ENCODE data around the gene LMO4.
A peak's percentile ranks its signal among the peaks of the same experiment; 100 is the strongest.

Gene LMO4

GRCh38 chr1:87362063-87362833 lies 33.6 kb downstream of the LMO4 start:
- no peak for DNase-seq

- DNase-seq, result no peak
These were observed 34.2 kb downstream of the LMO4 start for GRCh38 chr1:87362834-87363426.

GRCh38 chr1:87367549-87367948 lies 38.9 kb downstream of the LMO4 start:
- DNase-seq, result peak in 2 of 3 experiments; percentile 67 to 91

- no peak for DNase-seq
These were observed 40.2 kb downstream of the LMO4 start for GRCh38 chr1:87368907-87369306.

GRCh38 chr1:87369736-87370478 lies 41.2 kb downstream of the LMO4 start:
- DNase-seq, result no peak

- DNase-seq, result no peak
These were observed 41.9 kb downstream of the LMO4 start for GRCh38 chr1:87370544-87370943.

GRCh38 chr1:87379306-87379705 lies 50.6 kb downstream of the LMO4 start:
- no peak for DNase-seq

- DNase-seq, result no peak
These were observed 57.6 kb downstream of the LMO4 start for GRCh38 chr1:87386217-87386790.

- no peak for DNase-seq
These were observed 59.7 kb downstream of the LMO4 start for GRCh38 chr1:87388411-87388810.

- no peak for DNase-seq
These were observed 60.3 kb downstream of the LMO4 start for GRCh38 chr1:87389011-87389410.

- no peak for DNase-seq
These were observed 60.9 kb downstream of the LMO4 start for GRCh38 chr1:87389546-87389945.

- DNase-seq, result no peak
These were observed 63.8 kb downstream of the LMO4 start for GRCh38 chr1:87392248-87393192.

GRCh38 chr1:87393445-87394085 lies 64.9 kb downstream of the LMO4 start:
- no peak for DNase-seq

- DNase-seq, result no peak
These were observed 65.8 kb downstream of the LMO4 start for GRCh38 chr1:87394513-87394912.

GRCh38 chr1:87394982-87395381 lies 66.3 kb downstream of the LMO4 start:
- peak in 2 of 3 experiments; percentile 22 to 48 for DNase-seq
